ENCODE results near the gene LLGL2.

The LLGL2 gene

DNA sequence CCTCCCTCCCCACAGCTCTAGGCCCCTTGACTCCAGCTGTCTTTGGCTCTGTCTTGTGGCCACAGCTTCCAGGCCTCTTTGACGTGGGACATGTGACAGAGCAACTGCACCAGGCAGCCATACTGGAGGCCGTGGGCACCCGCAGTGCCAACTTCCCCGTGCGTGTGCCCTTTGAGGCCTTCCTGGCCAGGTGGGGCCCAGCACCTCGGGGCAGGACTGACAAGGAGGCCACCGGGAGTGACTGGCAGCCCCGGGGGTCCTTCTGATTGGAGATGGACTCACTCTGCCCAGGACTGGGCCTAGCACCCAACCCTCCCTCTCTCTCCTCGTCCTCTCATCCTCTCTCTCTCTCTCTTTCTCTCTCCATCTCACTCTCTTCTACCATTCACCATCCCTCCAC, 77.6 kb downstream of the LLGL2 start:
- no peak for DNase-seq (ENCODE audit: low read depth)
- H3K4me3 ChIP-seq (ENCODE audit: low read depth, low read length) = no peak overlapping the region
- TF ChIP-seq, protein P1, sequence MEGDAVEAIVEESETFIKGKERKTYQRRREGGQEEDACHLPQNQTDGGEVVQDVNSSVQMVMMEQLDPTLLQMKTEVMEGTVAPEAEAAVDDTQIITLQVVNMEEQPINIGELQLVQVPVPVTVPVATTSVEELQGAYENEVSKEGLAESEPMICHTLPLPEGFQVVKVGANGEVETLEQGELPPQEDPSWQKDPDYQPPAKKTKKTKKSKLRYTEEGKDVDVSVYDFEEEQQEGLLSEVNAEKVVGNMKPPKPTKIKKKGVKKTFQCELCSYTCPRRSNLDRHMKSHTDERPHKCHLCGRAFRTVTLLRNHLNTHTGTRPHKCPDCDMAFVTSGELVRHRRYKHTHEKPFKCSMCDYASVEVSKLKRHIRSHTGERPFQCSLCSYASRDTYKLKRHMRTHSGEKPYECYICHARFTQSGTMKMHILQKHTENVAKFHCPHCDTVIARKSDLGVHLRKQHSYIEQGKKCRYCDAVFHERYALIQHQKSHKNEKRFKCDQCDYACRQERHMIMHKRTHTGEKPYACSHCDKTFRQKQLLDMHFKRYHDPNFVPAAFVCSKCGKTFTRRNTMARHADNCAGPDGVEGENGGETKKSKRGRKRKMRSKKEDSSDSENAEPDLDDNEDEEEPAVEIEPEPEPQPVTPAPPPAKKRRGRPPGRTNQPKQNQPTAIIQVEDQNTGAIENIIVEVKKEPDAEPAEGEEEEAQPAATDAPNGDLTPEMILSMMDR (conservative IDR thresholded peaks at IDR 0.05; ENCODE audit: low read depth, low read length) = no peak

DNA sequence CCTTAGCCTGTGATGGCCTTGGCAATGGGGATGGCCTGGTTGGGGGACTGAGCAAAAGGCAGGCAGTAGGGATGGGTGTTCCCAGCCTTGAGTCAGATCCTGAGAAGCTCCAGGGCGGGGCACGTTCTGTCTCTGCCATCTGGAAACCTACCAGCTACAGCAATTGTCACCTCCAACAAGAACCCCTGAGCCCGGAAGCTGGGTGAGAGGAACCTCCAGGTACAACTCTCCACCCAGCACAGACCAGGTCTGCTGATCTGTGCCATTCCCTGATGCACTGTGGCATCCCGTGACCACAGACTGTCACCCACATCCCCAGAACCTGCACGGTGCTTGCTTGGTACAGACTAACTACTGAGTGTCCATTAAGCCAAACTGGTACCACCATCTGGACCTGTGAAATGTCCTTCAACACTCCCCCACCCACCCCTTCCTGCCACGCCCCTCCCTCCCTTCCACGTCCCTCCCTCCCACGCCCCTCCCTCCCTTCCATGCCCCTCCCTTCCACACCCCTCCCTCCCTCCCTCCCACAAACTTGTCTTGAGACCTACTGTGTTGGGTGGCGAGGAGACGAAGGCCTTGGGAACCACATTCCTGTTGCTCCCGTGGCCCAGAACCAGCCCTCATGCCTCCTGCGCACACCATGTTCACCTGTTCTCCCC, 78.7 kb downstream of the LLGL2 start:
- no peak for DNase-seq (ENCODE audit: low read depth)
- TF ChIP-seq, protein P1 (conservative IDR thresholded peaks at IDR 0.05; ENCODE audit: low read depth, low read length) = no peak
- H3K4me3 ChIP-seq (ENCODE audit: low read depth, low read length) = no peak overlapping the region

DNA sequence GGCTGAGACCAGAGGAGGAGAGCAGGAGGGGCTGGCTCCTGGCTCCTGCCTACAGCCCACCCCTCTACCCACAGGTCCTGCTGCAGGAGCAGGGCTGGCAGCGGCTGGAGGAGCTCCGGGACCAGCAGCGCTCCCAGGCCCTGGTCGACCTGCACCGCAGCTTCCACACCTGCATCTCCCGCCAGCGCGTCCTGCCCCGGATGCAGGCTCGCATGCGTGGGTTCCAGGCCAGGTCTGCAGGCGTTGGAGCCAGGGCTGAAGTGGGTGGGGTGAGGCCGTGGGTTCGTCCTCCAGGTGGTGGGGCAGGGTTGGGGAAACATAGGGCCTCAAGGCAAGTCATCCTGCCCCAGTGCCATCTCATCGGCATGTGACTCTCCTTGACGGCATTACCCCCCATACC, 80.3 kb downstream of the LLGL2 start:
- DNase-seq (ENCODE audit: low read depth) = no peak
- no peak overlapping the region for H3K4me3 ChIP-seq (ENCODE audit: low read depth, low read length)
- TF ChIP-seq, protein P1 (conservative IDR thresholded peaks at IDR 0.05; ENCODE audit: low read depth, low read length) = no peak

DNA sequence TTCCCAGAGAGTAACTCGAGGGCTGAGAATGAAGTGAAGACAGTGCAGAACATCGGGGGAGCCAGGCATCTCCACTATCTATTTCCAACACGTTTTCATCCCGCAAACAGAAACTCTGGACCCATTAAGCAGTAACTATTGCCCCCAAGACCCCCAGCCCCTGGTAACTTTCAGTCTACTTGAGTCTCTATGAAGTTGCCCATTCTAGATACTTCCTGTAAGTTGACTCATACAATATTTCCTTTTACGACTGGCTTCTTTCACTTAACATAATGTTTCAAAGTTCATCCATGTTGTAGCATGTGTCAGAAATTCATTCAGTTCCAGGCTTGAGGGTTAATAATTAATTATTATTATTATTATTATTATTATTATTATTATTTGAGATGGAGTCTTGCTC, 81.6 kb downstream of the LLGL2 start:
- TF ChIP-seq, protein P1 (conservative IDR thresholded peaks at IDR 0.05; ENCODE audit: low read depth, low read length) = no peak
- no peak overlapping the region for H3K4me3 ChIP-seq (ENCODE audit: low read depth, low read length)
- DNase-seq (ENCODE audit: low read depth) = no peak

DNA sequence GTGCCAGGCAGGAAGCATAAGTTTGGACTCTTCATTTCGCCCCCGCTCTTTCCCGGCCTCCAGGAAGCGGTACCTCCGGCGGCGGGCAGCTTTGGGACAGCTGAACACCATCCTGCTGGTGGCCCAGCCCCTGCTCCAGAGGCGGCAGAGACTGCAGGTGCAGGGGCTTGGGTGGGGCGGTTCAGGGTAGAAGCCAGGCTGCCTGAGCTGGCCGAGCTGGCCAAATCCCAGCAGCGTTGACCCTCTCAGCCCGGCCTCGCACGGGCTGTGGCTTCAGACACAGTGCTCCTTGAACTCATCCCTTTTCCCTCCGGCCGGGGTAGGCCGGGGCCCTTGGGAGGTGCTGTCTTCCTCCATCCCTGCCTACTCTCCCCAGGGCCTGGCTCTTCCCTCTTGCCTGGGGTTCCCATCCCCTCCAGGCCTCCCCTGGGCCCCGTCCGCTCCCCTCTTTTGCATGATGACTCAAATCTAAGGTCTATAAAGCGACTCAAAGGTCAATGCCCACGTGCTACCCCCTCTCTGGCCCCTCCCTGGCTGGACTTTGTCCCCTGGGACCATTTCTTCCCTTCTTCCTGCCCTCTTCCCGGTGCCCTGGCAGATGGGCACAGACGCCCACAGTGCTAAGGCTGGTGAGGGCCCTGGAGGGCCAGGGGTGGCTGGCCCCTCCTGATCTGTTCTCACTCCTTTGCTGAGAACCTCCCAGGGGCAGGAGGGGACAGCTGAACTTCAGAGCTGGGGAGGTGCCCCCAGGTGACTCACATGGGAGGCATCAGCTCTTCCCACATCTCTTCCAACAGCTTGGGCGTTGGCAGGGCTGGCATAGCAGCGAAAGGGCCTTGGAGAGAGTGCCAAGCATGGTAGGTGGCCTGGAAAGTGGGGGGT, 84.8 kb downstream of the LLGL2 start:
- TF ChIP-seq, protein P1 (conservative IDR thresholded peaks at IDR 0.05; ENCODE audit: low read depth, low read length) = no peak
- DNase-seq (ENCODE audit: low read depth) = no peak

DNA sequence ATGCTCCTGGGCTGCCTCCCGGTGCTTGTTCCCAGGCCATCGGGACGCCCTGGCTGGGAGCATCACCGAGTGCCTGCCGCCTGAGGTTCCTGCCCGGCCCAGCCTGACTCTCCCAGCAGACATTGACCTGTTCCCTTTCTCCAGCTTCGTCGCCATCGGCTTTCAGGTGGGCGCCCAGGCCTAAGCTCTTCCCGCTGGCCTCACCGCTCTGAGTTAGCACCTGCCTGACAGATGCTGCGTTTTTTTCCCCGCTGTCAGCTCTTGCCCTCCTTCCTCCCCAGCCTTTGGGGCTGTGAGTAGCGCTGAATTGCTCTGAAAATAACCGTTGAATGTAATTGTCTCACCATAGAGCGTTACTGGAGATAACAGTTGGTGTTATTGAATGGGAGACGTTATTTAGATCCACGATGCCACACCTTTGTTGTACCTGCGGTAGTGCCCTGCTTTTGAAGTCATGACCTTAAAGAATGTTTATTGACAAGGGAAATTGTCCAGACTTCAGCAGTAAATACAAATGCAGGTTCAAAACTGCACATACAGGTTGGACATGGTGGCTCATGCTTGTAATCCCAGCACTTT, 86.4 kb downstream of the LLGL2 start:
- no peak overlapping the region for H3K4me3 ChIP-seq (ENCODE audit: low read depth, low read length)
- DNase-seq (ENCODE audit: low read depth) = no peak
- TF ChIP-seq, protein P1 (conservative IDR thresholded peaks at IDR 0.05; ENCODE audit: low read depth, low read length) = no peak

More for the DNA sequence above, 84.8 kb downstream of the LLGL2 start:
- no peak overlapping the region for H3K4me3 ChIP-seq (ENCODE audit: low read depth, low read length)
